Progenitor cell of endocrine pancreas (in vitro differentiated cells): ENCODE measurements around the gene KIAA1755. TPM values are rescaled to one million over a fixed set of nuclear protein-coding genes. Genes with fewer than 3 reads are reported as not detected.

ENCODE experiments used
- DNase-seq: peaks from one replicate; pipeline ENCODE4 v3.0.0; 2021; ENCODE audit warnings: low spot score; ENCODE audit not compliant: unreplicated experiment
- H3K27ac Mint-ChIP-seq: 2 replicates; pipeline ENCODE4 v1.8.0; 2021; ENCODE audit warnings: mild to moderate bottlenecking, moderate library complexity, mixed read lengths
- H3K27me3 Mint-ChIP-seq: 2 replicates; pipeline ENCODE4 v1.8.0; 2021; ENCODE audit warnings: mixed read lengths
- H3K36me3 Mint-ChIP-seq: 2 replicates; pipeline ENCODE4 v1.8.0; 2022; ENCODE audit warnings: mixed read lengths; ENCODE audit not compliant: insufficient read depth
- H3K4me1 Mint-ChIP-seq: 2 replicates; pipeline ENCODE4 v1.8.0; 2021; ENCODE audit warnings: low read depth, mixed read lengths
- H3K4me3 Mint-ChIP-seq: 2 replicates; pipeline ENCODE4 v1.8.0; 2021; ENCODE audit warnings: low read depth, mild to moderate bottlenecking, moderate library complexity, mixed read lengths
- H3K9me3 Mint-ChIP-seq: 2 replicates; pipeline ENCODE4 v1.8.0; 2021; ENCODE audit warnings: low read depth, mixed read lengths
- CTCF ChIP-seq: fragments of 200-600 bp; sonication (generic); IDR thresholded peaks from one replicate; pipeline ENCODE4 v1.5.0; 2021; ENCODE audit warnings: antibody characterized with exemption, mild to moderate bottlenecking; ENCODE audit not compliant: unreplicated experiment
- total RNA-seq: library from RNA; stranded (reverse); gene quantifications from 2 replicates; pipeline ENCODE4 v1.2.1, GENCODE V29; 2021

Gene KIAA1755
- total RNA-seq, 1 donor from 2014 or later: 0.29 TPM

GRCh38 chr20:38167851-38168760 is 92.4 kb downstream of the KIAA1755 start:
- Mint-ChIP-seq H3K36me3 (no peaks in the 10 kb centered on the region), H3K9me3 (no peaks in the 10 kb centered on the region), H3K4me3 (no peak overlapping the region), H3K27me3 (peaks cover 6% of the 10 kb centered on the region), H3K4me1 (peaks cover 8% of the 10 kb centered on the region), H3K27ac (no peak overlapping the region)
- DNase-seq: no peak
- no peak for TF ChIP-seq CTCF

DNA sequence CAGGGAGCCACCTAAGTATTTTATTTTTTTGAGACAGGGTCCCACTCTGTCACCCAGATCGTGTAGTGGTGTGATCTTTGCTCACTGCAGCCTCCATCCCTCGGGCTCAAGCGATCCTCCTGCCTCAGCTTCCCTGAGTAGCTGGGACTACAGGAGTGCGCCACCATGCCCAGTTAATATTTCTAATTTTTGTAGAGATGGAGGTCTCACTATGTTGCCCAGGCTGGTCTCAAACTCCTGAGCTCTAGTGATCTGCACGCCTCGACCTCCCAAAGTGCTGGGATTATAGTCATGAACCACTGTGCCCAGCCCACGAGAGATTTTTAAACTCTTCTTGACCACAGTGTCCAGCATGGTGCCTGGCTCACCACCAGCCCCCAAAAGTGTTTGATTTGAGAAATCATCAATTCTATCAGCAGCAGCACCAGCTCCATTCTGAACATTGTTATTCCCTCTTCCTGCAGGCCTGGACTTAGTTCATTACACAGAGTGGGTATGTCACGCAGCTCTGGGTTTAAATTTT is 93.1 kb downstream of the KIAA1755 start:
- no peak for TF ChIP-seq CTCF
- Mint-ChIP-seq H3K4me3 (no peak overlapping the region), H3K27ac (no peak overlapping the region), H3K4me1 (peaks cover 6% of the 10 kb centered on the region), H3K9me3 (no peaks in the 10 kb centered on the region), H3K27me3 (peaks cover 9% of the 10 kb centered on the region), H3K36me3 (no peaks in the 10 kb centered on the region)
- DNase-seq: no peak

DNA sequence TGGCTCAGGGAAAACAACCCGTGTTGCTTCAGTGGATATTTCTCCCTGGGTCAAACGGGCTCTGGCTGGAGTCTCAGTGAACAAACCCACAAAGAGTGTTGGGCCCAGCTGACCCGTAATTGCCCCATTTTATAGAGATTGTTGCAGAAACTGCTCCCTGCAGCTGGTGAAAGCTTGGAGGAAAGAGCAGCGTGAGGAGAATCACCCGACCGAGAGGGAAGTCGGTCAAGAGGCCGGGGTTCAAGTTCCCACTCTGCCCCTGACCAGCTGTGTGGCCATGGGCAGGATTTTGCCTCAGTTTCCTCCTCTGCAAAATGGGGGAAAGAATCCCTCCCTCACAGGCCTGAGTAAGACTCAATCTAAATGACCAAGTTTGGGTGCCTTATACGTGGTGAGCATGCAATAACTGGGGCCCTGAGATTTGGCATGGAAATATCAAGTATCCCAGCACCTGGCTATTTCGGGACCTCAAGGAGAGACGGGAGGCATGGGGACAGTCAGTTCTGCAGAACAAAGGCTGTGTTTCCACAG is 93.8 kb downstream of the KIAA1755 start:
- peaks cover 5% of the 10 kb centered on the region for H3K4me1 Mint-ChIP-seq
- no peaks in the 10 kb centered on the region for H3K9me3 Mint-ChIP-seq
- TF ChIP-seq CTCF: no peak
- no peaks in the 10 kb centered on the region for H3K36me3 Mint-ChIP-seq
- DNase-seq: no peak
- H3K4me3 Mint-ChIP-seq: no peak overlapping the region
- H3K27me3 Mint-ChIP-seq: peaks cover 9% of the 10 kb centered on the region
- no peak overlapping the region for H3K27ac Mint-ChIP-seq

- Mint-ChIP-seq H3K27ac (peak overlapping the region; percentile 24), H3K4me3 (no peak overlapping the region), H3K36me3 (no peaks in the 10 kb centered on the region), H3K4me1 (peaks cover 5% of the 10 kb centered on the region), H3K9me3 (no peaks in the 10 kb centered on the region), H3K27me3 (peaks cover 9% of the 10 kb centered on the region)
- DNase-seq: no peak
- no peak for TF ChIP-seq CTCF
These were observed 94.4 kb downstream of the KIAA1755 start for GRCh38 chr20:38165966-38166702.
